Left colon (tissue), 2 donors: Measurements from ENCODE around the gene KRT82. TPM values are rescaled to one million over a fixed set of nuclear protein-coding genes. Genes with fewer than 3 reads are reported as not detected.
"Not testable (repeated sequence)": the region's sequence is repeated elsewhere in the genome, so short reads cannot be mapped to it uniquely, and the experiment has no call there.

Experiments used
- ATAC-seq: fragments of 200-7000 bp; cut with Tn5 transposase; one replicate; pipeline ENCODE4 v1.9.1; 2020; ENCODE audit warnings: mild to moderate bottlenecking, moderate library complexity
- DNase-seq, 2 donors: peaks; one replicate each; pipeline ENCODE4 v3.0.0-alpha.2; 2020
- intact Hi-C, 2 donors: fragments of 100-400 bp; cut with DNase I in 1 of 2; cut with micrococcal nuclease in 1 of 2; formaldehyde crosslinking; loops; one replicate each; pipeline versions ENCODE4 v1.11.2 to v1.14.0; 2022; cut with DNase I, micrococcal nuclease
- long read RNA-seq: library from polyadenylated mRNA; unstranded; transcript quantifications from one replicate; pipeline ENCODE4 v2.0.0, GENCODE V29; 2021
- total RNA-seq, 2 donors: library from RNA; stranded (reverse); fragmentation: NEBNext Ultra II Directional; extraction: Animal tissue kit (Norgen Biotek cat#: 25700); gene quantifications; one replicate each; pipeline ENCODE4 v1.2.1, GENCODE V29; 2021
- donor health status: DM: no; HTN: no; CAD: no.
- donor health status: DM: yes; HTN: yes; CAD: no.

Gene KRT82
- not detected for total RNA-seq
- long read RNA-seq, result 0 reads

DNA sequence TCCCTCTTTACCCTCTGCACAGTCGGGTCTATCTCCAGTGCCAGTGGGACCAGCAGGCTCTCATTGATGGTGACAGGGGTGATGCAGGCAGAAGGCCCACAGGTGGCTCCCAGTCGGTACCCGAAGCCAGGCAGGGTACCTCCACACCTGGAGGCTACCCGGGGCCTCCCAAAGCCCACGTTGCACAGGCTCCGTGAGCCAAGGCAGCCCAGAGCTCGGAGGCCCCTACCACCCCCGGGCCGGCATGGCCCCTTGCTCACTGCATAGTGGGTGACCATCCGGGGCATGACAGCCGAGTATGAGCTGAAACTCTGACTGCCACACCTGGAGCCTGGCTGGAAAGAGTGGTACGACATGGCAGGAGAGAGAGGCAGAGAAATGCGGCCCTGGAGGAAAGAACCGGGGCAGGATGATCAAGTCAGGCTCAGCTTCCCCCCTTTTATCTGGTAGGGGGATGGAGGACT lies at the start of gene KRT82:
Gene KRT82, minus strand, starts transcription at position 414 of the 464 bp plus-strand sequence. Its CDS starts 58 bp downstream, at position 356.
- intact Hi-C loops, result no loop called here
- DNase-seq, result no peak
- no peak for ATAC-seq

DNA sequence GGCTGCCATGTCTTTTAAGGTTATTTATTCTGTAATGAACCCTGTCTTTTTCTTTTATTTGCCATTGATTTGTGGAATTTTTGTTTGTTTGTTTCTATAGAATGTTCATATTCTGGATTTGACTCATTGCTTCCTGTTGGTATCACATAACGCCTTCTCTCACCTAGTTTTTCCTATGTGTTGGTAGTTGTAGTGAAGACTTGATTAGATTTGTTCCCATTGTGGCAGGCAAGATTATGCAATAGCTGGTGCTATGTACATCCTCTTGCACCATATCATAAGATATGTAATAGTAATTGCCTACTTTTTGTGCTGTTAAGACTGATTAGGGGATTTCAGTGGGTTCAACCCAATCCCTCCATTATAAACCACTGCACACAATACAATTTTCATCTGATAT lies 49.7 kb upstream of the KRT82 start:
- DNase-seq (no peak), ATAC-seq (no peak)
- intact Hi-C loops, result no loop called here

DNA sequence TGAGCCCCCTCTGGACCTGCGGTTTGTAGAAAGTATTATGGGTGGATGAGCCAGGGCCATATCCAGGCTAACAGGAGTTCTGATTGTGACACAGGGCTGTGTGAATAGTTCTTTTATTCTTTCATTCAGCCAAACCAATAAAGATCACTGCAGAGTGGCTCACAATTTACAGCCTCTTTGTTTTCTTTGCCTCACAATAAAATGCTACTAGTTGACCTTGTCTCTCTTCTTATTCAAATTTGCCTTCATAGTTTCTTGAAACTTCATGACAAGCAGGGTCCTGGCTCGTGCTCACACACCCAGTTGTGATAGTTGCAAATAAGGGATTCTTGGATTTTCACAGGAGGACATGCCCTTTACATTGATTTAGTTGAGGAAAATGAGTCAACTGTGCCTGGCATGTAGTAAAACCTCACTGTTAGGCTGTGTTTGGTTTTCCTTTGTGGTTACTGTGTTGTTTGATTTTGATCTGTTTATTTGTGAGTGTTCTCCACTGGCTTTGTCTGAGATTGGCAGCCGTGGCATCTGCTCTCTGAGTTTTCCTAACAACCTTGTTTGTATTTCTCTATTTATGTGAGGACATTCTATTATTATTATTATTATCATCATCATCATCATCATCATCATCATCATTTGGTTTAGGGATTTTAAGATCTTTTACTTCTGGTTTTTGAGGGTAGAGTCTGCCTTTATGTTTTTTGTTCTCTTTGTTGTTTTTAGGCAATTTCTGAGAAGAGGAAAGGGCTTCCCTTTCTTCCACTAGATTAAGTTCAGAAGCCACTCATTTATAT lies 48.5 kb upstream of the KRT82 start:
- DNase-seq (no peak), ATAC-seq (peak; percentile 97)
- intact Hi-C loops, result no loop called here

DNA sequence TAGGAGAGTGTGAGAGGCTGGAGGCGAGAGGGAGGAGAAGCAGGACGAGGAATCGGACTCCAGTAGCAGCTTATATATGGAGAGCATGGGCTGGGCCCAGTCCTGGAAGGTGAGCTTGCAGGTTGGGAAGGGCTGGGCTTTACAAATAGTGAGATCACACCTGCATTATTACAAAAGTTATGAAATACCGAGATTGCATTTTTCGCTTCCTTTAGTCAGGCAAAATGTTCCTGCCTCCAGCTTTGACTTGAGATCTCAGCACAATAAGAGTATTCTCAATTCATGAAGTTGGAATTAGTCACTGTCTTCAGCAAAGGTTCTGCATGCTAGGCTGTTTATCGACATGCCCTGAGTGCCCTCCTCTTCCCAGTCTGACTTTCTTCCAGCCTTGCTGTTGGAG lies 46.0 kb upstream of the KRT82 start, which contains the start of gene KRT6B:
Gene KRT6B, minus strand, starts transcription at position 46 of the 400 bp plus-strand sequence. CDS start 68 bp downstream, outside the sequence.
- ATAC-seq (peak; percentile 63), DNase-seq (no peak)
- intact Hi-C loops, result no loop called here

DNA sequence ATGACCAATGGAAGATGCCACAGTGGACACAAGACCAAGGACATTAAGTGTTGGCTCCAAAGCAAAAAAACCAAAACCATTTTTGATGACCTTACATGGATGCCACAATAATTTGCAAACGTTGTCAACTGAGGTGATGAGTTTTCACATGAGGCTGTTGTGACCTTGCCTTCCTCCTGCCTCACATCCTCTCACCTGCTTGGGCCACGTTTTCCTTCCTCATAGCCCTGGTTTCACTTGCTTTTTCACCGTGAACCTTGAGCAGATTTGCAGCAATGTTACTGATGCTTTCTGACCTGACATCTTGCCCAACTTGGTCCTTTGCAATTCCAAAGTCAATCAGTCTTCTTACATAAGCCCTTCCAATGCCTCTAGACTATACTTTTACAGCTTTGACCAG lies 42.1 kb upstream of the KRT82 start:
- no peak for DNase-seq
- no peak for ATAC-seq
- intact Hi-C loops, result no loop called here

DNA sequence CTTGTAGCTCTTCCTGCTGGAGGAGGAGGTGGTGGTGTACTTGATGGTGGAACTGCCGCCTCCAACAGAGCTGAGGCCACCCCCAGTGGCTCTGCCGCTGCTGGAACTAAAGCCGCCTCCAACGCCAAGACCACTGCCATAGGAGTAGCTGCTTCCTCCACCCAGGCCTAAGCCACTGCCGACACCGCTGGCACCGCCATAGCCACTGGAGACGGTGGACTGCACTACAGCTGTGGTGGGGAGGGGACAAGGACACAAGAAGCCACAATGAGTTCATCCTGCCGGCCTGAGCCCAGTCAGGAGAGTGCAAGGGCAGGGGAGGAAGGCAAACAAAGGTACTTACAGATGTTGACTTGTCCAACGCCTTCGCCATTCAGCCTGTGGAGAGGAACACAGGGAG lies 41.1 kb upstream of the KRT82 start:
- DNase-seq, intact Hi-C loops, ATAC-seq: not testable (repeated sequence)

DNA sequence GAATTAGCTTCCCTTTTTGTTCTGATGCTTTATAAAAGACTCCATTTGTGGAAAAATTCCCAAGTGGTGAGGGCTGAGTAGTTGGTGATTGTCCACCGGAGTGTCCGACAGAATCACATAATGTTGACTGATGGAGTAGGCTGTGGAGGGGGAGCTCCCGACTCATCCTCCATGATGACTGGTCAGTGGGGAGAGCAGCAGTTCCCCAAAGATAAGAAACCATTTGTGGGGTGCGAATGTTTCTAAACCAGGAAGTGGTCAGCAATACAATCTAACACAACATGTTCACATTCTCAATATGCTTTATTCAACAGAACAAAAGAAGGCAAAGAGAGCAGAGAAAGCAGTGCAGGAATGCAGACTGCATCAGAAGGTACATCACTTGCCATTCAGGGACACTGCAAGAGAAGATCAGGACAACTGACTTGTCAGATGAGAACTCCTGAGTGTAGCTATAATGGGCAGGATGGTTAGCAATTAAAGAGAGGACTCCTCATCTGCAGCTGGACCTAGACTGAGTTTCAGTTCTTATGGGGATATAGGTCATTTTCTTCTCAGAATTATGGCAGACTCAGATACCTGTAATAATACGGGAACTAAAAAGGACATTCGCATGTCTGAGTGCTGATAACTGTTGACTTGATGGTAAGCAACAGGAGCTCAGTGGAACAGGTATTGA lies 40.4 kb upstream of the KRT82 start:
- intact Hi-C loops, result no loop called here
- no peak for DNase-seq
- ATAC-seq, result no peak

DNA sequence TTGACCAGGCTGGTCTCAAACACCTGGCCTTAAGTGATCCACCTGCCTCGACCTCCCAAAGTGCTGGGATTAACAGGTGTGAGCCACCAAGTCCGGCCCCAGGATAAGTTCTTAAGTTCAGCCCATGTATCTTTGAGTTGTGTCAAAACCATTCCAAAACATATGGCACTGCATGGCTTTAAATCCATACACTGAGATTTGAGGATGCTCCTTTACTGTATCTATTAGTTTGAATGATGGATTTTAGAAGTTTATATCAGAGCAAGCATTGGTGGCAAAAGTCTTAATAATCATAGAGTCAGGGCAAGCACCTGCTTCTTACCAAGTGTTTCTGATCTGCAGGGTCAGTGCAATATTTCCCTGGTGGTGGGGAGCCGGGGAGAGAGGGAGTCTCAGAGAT lies 39.7 kb upstream of the KRT82 start:
- no peak for ATAC-seq
- no peak for DNase-seq

DNA sequence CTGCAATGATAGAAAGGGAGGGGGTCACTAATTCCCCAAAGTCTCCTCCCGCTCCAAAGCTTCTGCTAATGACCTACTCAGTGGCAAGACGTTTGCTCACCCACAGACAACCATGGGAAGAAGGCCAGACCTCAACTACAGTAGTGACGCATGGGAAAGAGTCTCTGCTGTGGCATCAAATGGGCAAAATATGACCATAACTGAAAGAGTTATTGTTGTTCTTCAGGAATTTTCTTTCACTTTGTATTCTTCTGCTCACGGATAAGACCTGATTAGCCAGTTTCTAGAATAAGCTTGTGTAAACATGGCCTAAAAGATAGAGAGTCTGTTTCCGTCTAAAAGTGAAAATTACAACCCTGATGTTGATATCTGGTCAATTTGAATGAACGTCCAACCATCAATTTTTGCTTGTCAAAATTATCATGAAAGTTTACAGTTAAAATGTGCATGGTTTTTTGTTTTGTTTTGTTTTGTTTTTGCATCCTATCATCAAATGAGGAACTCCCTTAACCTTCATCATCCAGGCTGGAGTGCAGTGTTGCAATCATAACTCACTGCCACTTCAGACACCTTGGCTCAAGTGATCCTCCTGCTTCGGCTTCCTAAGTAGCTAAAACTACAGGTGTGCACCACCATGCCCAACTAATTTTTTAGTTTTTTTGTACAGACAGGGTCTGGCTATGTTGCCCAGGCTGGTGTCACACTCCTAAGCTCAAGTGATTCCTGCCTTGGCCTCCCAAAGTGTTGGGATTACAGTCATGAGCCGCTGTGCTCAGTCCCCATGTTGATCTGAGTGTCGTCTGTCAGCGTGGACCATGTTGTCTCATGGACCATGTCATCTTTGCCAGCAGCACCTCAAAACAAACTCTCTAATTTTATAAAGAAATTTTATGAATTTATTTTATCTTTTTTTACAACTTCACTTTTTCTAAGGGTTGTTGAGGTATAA lies 38.8 kb upstream of the KRT82 start:
- DNase-seq, result no peak
- intact Hi-C loops, result no loop called here
- ATAC-seq, result no peak

More for the DNA sequence above, 39.7 kb upstream of the KRT82 start:
- intact Hi-C loops, result no loop called here

DNA sequence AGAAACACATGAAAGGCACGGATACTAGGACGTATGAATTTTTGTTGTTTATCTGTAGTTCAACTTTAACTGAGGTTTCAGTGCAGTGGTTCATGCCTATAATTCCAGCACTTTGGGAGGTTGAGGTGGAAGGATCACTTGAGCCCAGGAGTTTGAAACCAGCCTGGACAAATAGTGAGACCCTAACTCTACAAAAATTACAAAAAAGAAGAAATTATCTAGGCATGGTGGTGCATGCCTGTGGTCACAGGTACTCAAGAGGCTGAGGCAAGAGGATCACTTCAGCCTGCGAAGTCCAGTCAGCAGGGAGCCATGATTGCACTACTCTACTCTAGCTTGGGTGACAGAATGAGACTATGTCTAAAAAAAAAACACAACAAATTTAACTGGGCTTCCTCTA lies 37.8 kb upstream of the KRT82 start:
- DNase-seq (no peak), ATAC-seq (no peak)
- intact Hi-C loops, result no loop called here

DNA sequence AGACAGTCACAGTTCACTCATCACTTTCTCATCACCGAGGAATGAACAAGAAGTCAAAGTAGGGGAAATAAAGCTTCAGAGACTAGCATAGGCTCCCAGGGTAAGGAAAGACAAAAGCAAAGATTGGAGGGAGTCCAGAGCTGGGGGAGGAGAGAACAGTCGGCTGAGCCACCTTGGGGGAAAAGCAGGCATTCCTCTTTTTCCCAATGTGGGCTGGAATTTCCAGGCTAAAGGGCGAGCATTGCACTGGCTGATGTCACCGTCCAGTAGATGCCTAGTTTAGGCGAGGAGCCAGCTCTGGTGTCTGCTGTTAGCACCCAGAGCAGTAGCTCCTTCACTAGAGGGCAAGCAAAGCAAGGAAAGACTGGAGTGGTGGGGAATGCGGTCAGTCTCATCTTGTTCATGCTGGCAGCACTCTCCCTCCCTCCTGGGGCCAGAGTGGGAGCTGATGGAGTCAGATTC lies 36.5 kb upstream of the KRT82 start:
- intact Hi-C loops, result no loop called here
- DNase-seq (no peak), ATAC-seq (no peak)

DNA sequence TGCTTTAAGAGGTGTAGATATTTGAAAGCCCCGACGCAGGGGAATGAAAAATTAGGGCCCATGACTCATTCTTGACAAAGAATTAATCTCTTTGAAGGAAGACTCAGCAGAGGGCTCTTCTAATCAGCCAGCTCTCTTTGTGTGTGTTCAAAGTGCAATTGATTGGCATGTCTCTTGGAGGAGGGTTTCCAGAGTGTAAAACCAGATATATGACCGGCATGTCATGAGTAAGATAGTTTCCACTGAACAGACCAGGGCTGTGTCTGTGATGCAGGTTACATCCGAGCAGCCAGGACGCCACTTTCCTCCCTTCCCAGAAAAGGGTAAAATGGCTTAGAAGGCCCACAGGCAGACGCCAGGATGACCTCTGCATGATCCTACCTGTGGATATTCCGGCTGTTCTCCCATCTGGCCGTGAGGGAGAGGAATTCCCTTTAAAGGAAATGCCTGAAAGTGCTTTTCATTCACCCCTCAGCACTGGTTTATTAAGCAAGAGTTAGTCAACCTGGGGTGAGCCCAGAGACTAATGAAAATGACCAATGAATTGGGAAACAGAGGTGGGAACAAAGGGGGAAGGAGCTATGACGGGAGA lies 35.3 kb upstream of the KRT82 start:
- ATAC-seq, result no peak
- no peak for DNase-seq
- intact Hi-C loops, result no loop called here

DNA sequence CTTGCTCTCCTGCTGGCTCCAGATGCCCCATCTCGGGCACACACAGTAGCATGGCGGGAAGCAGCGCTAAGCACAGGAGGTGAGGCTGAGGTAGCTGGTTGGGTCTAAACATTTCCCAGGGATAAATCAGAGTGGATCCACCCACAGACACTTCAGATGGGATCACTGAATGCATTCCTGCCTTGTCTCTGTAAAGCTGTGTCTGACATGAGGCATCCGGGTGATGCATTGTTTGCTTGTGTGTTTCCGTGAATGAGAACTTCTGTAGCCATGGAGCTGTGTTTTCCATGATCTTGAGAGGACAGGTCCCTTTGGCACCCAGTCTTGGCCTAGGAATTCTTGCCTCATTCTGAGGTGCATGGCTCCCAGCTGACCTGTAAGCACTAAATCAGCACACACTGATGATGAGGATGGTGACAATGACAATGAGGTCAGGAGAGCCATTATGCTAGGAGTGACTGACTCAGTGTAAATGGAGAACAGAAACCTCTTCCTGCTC lies 34.7 kb upstream of the KRT82 start:
- no peak for ATAC-seq
- intact Hi-C loops, result no loop called here
- DNase-seq, result no peak

DNA sequence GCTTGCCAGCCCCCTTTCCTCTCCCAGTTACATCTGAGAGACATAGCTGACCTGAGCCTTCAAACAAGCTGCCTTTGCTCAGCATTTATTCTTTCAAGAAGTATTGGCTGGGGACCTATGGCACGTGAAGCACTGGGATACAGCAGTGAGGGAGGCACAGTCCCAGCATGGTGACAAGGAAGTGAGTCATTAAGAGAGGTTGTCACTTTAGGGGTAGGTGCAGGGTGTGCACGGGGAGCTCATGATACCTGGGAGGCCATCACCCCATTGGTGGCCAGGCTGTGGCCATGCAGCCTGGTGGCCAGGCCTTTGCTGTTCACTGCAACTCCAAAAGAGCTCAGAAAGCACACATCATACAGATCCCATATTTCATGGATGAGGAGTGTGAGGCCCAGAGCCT lies 33.7 kb upstream of the KRT82 start:
- DNase-seq, result no peak
- ATAC-seq, result no peak
- intact Hi-C loops, result no loop called here

DNA sequence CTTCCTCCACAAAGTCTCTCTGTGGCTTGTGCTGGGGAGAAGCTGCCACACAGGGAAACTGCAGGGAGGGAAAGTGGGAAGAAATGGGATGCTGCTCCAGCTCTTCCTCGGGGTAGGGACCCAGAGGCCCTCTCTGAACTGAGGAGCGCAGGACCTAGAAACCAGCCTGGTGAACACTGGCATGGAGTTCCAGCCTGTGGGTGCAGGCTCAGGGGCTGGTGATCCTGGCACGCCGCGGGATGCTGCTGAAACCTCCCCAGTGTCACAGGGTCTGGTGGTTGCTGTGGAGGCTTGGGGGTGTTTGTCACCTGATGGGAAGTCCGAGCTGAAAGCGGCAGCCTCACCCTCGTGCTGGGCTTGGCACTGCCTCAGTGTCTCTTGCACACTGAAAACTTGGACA lies 33.3 kb upstream of the KRT82 start:
- intact Hi-C loops, result no loop called here
- no peak for DNase-seq
- no peak for ATAC-seq

DNA sequence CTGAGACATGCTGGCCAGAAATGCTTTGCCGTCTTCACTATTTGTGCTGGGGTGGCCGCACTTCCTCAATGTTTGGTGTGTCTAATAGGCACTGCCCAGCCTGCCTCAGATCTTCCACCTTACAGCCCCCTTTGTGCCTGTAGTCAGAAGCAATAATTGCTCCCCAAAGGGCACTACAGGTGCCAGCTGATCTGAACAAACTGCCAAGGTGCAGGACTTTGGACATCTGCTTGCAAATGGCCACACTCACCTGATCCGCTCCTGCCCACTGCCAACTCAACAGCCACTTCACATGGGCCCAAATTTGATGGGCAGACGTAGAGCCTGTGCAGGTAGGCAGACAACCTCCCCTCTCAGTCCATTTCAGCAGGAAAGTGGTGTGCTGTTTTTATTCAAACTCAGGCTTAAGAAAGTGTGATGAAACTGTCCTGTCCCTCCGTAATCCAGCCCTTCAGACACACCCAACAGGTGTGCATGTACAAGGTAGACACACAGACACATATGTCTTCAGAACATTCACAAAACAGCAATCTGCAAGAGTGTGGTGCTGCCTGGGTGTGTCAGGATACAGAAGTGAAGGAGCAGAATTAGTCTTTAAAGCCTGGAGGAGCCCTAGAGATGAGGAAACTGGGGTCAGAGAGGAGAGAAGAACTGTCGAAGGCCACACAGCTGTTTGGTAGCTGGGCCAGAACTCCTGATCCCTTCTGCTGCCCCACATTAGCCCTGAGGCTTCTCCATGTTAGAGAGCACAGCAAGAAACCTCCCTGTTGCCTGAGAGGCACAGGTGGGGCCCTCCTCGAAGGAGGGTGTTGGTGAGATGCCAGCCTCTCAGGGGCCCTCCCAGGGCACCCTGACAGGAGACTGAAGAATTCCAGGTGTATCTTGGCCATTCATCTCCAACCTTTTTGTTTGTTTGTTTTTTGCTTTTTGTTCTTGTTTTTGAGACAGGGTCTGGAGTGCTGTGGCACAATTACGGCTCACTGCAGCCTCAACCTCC lies 32.5 kb upstream of the KRT82 start:
- DNase-seq, result no peak
- intact Hi-C loops, result no loop called here
- peak; percentile 42 for ATAC-seq

DNA sequence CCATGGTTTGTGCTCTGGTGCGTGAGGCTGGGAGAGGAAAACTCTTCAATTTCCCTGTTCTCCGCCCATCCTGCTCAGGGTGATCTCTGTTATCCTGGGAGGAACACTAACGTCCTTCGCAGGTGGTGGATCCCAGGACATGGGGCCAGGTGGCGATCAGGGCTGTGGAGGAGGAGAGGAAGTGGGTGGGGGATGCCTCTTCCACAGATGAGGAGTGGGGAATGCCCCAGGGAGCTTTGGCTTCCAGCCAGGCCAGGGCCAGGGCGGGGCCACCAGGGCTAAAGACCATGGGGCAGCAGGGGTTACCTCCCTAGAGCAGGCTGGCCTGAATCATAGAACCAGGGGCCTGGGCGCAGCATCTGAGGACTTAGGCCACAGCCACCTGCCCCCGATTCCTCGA lies 31.4 kb upstream of the KRT82 start:
- intact Hi-C loops, result no loop called here
- ATAC-seq (peak; percentile 26), DNase-seq (no peak)
